ENCODE data around the gene RABAC1.
"Not testable (repeated sequence)": the region's sequence is repeated elsewhere in the genome, so short reads cannot be mapped to it uniquely, and the experiment has no call there.

The RABAC1 gene, protein sequence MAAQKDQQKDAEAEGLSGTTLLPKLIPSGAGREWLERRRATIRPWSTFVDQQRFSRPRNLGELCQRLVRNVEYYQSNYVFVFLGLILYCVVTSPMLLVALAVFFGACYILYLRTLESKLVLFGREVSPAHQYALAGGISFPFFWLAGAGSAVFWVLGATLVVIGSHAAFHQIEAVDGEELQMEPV

DNA sequence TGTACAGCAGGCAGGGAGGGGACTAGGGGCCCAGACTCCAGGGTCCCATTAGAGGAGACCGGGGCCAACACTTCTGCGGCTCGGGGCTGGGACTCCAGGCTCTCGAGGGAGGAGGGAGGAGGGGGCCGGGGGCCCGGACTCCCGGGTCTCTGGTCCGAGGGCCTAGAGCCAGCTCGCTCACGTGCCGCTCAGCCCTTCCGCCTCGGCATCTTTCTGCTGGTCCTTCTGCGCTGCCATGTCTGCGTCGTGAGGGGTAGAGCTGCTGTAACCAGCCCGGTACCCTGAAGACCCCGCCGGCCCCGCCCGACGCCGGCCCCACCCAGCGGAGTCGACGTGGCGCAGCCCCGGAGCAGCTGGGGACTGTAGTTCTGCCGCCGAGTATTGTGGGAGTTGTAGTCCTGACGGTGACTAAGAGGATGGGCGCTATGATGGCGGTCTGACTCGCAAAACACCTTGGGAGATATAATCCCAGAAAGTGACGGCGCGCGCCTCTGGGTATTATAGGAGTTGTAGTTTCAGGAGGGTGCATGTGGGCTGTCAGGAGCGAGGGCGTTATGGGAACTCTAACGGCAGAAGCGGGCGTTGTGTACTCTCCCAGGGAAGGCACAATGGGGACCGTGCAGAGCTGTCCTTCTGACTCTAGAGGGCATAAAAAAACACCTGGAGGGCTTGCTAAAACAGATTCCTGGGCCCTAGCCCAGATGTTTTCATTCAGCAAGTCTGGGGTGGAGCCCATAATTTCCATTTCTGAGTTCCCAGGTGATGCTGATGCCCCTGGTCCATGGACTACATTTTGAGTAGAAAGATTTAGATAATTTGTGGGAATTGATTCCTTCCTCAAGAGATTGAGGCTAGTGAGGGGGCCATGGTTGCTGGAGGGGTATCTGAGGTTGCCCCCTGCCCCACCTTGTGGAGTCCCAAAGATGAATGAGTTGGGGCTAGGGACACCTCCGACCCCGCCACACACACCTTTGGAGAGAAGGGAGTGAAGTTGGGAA is at the start of gene RABAC1:
RABAC1 (minus strand) TSS at position 266 of the 998 bp plus-strand sequence; CDS start at position 237, 29 bp downstream.
- DNase-seq, result peak; percentile 88

DNA sequence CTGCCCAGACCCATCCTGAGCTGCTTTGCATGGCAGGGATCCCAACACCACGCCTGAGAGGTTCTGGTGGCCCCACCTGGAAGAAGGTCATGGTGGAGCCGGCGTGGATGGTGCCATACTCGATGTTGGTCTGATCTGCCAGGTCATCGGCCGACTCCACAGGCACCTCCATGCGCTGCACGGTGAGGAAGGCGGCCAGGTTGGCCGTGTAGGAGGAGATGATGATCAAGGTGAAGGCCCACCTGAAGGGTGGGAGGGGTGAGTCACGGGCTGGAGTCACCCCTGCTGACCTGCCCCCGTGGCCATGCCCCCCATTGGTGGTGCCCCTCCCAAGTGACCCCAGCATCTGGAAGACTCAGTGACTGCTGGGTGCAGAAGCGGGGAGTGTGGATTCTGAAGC is 47.4 kb upstream of the RABAC1 start:
- no peak for DNase-seq

DNA sequence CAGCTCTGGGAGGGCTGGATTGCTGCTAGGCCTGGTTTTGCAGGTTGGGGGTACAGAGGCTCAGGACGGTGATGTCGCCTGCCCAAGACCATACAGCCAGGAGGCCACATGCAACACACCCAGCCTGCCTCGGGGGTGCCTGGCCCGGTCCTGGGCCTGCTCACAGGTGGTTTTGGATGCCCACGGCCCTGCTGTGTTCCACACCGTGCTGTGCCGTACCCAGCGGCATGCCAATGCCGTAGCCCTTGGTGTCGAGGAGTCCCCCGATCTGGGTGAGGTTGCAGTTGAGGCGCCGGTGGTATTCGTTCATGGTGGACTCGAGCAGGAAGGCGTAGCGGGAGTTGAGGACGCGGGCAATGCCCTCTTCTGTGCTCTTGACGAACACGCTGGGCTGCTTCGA is 46.4 kb upstream of the RABAC1 start:
- no peak for DNase-seq

DNA sequence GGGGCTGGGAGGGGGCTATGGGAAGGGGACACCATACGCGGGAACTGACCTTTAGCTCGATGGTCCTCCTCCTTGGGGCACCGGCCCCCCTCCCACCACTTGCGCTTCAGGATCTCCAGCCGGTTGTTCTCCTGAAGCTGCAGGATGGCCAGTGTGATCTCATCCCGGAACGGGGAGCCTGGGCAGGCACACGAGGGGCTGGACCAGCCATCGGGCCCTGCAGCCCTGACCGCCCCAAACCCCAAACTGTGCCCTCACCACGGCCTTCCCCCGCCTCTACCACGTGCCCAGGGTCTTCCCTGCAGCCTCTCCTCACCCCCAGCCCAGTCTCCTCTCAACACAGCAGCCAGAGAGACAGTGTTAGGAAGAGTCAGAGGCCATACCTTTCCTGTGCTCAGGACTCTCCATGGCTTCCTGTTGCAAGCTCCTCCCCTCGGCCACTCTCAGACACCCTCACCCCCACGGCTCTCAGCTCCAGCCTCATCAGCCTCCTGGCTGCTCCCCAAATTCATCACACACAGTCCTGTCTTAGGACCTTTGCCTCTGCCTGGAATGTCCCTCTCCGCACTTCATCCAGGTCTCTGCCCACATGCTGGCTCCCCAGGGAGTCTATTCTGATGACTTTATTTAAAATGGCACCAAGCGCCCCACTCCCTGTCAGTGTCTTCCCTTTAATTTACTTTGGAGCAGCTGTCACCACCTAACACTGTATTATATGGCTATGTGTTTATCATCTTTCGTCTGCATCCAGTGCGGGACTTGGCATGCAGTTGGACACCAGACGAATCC is 44.6 kb upstream of the RABAC1 start:
- DNase-seq, result no peak

DNA sequence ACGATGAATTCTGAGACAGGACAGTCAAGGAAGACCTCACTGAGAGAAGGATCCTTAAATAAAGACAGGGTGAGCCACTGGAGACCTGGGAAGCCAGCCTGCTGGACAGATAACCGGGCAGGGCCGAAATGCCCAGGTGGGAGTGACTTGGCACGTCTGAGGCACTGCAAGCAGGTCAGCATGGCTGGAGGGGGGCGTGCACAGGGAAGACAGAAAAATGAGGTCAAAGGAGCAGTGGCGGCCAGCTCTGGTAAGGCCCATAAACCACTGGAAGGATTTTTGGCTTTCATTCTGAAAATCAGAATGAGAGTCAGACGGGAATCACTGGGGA is 40.7 kb upstream of the RABAC1 start:
- DNase-seq, result no peak

DNA sequence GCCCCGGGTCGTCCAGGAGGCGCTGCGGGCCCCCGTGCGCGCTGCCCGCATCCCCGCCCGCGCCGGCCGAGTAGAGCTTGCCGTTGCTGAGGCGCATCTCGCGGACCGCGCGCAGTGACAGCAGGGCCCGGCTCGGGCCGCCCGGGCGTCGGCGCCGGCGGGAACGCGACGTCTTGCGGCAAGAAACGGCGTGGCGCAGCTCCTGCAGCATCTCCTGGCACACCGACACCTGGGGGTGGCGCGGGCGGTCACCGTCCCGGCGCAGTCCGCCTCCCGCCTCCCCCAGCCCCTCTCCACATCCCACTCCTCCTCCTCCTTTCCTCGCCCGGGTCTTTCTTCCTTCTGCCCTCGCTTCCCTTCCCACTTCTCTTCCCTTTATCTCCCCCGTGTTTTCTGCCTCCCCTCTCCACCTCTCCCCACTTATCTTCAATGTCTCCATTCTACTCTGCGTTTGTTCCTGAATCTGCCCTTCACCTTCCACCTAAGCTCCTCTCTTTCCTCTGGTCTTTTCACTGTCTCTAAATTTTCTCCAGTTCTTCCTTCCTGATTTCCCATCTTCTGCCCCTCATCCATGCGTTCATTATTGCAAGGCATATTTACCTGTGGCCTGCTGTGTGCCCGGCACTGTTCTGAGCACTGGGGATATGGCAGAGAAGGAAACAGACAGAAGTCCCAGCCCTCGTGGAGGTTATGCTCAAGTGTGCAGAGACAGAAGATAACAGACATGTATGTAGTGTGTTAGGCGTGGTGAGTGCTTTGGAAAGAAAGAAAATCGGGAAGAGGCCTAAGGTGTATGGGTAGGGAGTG is 40.2 kb upstream of the RABAC1 start:
- no peak for DNase-seq

DNA sequence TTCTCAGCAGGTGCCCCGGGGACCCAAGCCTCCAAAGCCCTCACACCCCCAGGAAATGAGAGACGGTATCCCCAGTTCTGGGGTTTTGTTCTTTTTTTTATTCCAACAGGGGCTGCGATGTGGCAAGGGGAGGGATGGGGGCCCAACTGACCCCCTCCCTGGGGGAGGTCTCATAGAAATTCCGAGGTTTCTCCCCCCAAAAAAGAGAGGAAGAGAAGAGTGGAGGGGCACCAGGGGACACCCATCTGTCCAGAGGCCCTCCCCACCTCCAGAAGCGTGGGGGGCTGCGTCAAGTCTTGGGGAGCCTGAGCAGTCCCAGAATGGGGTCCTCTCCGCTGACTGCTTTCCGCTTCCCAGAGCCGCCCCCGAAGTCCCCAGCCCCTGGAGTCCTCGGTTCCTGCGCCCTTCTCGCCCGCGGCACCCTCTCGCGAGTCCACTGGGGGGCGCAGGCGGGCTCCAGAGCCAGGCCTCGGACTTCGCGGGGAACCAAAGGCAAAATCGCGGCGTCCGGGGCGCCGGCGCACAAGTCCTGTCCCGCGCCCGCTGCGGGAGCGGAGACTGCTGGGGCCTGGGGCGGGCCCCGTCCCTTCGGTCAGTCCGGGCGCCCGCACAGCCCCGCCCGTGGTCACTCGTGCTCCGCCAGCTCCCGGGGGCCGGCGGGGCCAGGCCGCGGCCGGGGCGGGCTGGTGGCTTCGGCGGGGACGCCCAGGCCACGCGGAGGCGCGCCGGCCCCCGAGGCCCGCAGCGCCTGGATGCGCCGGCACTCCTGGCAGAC is 39.3 kb upstream of the RABAC1 start:
- DNase-seq, result no peak

DNA sequence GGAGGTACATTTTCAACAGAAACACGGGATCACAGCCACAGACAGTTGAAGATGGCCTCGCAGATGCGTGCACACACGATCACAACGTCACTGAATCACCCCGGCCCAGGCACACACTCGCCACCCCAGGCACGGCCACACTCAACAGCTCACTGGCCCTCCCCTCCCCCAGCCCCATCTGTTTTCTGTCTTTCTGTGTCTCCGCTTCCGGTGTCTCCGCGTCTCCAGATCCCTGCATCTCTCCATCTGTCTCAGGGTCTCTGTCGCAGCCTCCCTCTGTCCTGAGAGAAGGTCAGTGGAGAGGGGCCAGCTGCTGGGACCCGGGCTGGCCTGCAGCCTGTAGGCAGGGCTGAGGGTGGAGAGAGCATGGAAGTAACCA is 38.7 kb upstream of the RABAC1 start:
- no peak for DNase-seq

DNA sequence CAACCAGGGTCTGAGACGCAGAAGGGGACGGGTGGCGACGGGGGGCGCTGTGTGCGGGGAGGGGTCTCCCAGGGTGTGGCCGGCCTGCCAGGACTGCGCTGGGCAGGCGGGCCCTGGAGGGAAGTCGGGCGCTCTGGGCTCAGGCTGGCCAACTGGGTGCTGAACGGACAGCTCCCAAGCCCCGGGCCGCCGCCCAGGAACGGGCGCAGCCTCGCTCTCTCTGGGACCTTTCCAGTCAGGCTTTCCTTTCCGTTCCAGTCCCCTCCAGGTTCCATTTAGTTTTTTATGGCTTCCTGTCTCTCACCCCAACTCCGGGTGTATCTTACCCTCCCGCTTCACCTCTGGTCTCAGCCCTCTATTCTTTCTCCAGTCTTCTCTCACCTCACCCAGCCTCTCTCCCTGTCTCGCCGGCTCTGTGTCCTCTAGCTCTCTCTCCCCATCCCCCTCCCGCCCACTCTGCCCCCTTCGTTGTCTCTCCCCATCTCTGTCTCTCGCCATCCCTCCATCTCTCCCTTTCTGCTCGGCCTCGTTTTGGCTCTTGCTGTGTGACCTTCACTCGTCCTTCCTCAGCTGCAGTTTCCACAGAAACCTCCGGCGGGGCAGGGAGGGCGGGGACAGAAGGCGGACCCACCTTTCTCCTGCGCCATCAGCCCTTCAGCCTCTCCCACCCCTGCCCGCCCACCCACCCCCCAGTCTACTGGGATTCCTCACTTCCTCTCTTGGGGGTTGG is 38.2 kb upstream of the RABAC1 start:
- no peak for DNase-seq

DNA sequence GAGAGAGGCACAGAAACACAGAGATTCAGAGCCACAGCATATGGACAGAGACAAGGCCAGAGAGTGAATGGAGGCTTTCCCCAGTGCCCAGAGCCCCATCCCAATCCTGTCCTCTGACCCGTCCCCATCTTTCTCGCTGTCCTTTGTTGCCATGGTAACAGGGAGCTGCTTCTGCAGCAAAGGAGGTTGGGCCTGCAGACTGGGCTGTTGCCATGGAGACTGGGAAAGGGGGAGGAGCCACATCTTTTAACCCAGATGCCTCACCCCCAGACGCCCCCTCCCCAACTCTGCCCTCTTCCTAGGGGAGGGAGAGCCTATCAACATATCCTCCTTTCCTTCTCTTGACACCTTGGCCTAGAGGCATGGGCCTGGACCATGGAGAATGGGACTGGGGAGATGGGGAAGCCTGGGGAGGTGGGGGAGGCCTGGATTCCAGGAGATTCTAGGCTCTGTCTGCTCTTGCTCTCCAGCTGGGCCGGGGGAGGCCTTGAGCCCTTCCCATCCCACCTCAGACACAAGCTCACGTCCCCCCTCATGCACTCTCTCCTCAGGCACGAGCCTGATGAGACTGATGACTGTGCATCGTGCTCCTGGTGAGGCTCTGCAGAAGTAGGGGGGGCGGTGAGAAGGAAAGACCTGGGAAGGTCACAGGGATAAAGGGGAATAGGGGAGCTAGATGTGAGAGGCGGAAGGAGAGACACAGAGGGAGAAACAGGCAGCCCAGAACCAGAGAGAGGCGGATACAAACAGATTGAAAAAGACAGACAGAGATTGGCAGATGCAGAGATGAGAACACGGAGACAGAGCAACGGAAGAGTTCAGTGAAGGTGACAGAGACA is 37.1 kb upstream of the RABAC1 start:
- DNase-seq, result no peak

DNA sequence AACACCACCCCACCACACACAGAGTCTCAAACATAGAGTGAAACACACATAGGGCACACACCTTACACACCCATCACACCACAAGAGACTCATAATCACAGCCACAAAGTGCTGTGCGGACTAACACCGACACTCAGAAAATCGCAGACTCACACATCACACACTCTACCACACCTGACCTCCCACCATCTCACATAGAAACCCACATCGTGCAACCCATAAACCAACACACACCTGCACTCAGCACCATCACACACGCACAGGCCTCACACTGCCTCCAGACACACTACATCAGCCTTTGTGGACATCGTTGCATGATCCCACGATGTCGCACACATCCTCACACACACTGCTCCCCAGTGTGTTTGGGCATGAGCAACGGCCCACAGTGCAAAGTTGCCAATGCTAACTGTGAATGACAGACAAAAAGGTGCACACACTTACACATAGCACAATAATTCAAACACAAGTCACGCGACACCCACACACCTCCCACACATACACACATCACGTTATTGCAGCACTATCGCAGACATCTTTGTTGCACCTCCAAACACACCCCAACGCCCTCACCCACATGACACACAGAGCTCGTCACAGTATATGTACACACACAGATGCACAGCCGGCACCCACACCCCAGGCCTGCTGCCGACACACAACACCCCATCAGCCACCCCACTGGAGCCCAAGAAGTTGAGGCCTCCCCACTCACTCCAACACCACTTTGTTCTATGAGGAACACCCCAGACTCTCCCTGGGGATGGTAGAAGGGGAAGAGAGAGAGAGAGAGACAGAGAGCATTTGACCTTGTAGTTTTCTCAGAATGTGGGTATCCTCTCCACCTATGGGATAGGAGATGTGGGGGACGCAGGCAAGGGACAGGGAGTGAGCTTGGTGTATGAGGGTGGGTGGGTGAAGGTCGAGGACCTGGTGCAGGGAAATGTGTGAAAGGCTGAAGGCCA is 36.2 kb upstream of the RABAC1 start:
- no peak for DNase-seq

DNA sequence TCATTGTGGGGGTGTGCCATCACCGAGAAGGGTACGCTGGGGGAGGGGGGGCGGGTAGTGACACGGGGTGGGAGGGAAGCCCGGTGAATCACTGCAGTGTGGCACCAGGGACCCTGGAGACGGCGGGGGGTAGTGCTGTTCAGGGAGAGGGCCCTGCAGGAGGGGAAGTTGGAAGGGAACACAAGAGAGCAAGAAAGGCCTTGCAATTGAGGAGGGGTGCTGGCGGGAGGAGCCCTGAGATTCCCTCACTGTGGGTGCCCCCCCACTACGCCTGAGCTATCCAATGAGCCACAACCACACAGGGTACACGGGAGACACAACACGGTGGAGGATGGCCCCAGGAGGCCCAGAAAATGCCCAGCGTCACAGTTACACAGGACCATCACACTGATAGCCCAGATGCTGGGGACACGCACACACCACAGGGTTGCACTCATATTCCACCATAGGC is 35.4 kb upstream of the RABAC1 start:
- no peak for DNase-seq

DNA sequence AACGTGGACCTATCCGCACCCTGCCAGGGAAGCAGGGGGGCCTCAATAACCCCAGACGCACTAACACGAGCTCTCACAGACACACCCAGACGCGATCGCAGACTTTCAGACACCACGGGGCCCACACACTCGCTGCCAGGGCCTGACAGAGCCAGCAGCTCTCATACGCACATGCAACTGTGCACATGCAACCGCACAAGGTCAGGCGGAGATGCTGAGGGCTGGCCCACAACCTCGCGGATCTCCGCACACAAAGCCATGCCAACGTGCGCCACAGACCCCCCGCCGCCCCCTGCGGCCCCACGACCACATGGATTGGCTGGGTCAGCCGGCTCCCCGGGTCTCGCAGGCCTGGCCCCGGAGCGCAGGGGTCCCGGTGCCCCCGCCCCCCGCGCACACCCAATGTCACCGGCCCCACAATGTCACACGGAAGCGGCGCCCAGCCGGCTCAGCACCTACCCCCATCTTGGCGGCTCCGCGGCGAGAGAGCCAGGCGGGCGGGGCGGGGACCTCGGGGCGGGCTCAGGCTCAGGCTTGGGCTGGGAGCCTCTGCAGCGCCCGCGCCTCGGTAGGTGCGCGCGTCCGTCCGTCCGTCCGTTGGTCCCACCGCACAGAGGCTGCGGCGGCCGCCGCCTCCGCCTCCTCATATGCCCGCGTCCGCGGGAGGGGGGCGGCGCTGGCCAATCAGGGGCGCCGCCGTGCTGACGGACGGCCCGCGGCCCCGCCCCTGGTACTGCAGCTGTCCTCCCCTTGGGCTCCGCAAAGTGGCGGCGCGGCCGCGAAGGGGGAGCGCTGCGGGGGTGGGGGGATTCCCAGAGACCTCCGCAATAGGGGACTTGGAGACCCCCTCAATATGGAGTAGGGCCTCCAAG is 34.7 kb upstream of the RABAC1 start, which contains the start of gene ATP1A3:
ATP1A3 (minus strand) TSS at position 619 of the 872 bp plus-strand sequence; CDS start at position 465, 154 bp downstream.
- DNase-seq, result peak; percentile 69

DNA sequence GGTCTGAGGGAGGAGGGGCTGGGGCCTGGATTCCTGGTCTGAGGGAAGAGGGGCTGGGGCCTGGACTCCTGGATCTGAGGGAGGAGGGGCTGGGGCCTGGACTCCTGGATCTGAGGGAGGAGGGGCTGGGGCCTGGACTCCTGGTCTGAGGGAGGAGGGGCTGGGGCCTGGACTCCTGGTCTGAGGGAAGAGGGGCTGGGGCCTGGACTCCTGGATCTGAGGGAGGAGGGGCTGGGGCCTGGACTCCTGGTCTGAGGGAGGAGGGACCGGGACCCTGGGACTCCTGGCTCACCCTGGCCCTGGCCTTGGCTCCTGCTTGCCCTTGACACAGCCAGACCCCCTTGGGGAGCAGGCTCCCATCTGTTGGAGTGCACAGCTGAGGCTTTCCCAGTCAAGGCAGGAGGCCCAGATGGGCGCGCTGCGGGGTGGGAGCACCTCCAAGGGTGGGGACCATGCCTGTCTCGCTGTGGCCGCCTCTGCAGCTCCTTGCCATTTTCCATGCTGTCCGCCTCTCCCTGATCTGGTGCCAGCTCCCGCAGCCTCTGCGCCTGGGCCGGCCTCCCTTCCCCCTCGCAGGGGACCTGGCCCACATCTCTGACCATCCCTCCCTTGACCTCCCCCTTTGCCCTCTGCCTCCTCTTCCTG is 32.9 kb upstream of the RABAC1 start:
- not testable (repeated sequence) for DNase-seq

DNA sequence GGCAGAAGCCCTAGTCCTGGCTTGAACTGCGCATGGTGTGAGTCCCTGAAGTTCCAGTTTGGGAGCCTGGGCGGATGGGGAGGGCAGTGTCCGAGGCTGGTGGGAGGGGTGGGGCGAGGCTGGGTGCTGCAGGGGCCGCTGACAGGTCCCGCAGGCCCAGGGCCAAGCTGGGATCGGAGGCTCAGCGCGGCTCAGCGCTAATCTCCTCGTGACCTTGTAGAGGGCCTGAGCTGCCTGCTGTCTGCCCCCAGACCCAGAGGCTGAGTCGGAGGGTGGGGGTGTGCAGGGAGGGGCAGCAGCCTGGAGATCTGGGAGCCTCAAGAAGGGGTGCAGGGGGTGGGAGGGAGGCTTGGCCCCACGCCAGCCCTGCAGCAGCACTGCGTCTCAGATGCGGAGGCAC is 31.9 kb upstream of the RABAC1 start:
- DNase-seq, result no peak

DNA sequence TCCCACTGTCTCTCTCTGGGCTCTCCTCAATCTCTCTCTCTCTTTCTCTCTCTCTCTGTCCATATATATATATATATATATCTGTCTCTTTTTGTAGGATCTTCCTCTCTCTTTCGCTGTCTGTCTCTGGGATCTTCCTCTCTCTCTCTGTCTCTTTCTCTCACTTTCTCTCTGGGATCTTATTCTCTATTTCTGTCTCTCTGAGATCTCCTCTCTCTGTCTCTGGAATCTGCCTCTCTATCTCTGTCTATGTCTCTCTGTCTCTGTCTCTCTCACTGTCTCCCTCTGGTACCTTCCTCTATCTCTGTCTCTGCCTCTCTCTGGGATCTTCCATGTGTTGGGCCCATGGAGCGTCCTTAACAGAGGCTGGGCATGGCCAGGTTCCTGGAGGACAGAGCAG is 31.5 kb upstream of the RABAC1 start:
- no peak for DNase-seq

DNA sequence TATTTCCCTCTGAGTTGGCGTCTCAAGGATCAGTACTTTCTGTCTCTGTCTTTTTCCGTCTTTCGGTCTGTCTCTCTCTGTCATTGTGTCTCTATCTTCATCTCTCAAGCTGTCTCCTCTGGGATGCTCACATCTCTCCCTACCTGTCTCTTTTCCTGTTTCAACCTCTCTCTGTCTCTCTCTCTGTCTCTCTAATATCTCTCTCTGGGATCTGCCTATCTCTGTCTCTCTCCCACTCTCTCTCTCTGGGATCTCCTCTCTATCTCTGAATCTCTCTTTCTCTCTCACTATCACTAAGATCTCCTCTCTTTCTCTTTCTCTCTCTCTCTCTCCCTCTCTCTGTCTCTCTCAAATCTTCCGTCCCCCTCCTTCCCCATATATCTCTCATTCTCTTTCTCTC is 30.9 kb upstream of the RABAC1 start:
- DNase-seq, result no peak

All from NK-92 treated with Interleukin-12 subunit alpha and Interleukin-12 subunit beta, amount 100 ng/mL, for 24 hours (cell line).